HEK293 (cell line): ENCODE measurements around the gene TIGAR.

Experiments
- CTCF ChIA-PET: fragments of 350-600 bp; formaldehyde crosslinking; extraction: SDS; loops from one replicate; lab custom pipeline; 2021; ENCODE audit warnings: antibody characterized with exemption; lab: Yijun Ruan, JAX
- POLR2A ChIA-PET: fragments of 300-600 bp; formaldehyde crosslinking; extraction: SDS; loops from one replicate; lab custom pipeline; 2020; ENCODE audit warnings: antibody characterized with exemption, inconsistent platforms; lab: Yijun Ruan, JAX
- H3K27ac ChIP-seq: fragments of 200-500 bp; sonication (Bioruptor generic); 2 replicates; pipeline ENCODE4 v1.5.1; 2014; ENCODE audit warnings: low read depth, low read length, control low read depth, inconsistent platforms; ENCODE audit errors: extremely low read depth
- H3K36me3 ChIP-seq, 2 experiments: fragments of 200-500 bp in 1 of 2; sonication (Bioruptor generic) in 1 of 2; 1 replicate in 1 of 2; 2 replicates in 1 of 2; pipeline ENCODE4 v1.5.1; 2014 to 2017; ENCODE audit warnings: inconsistent platforms in 2 of 2, low read length in 2 of 2; ENCODE audit not compliant: control insufficient read depth in 2 of 2, insufficient read depth in 1 of 2
- H3K4me1 ChIP-seq: fragments of 200-500 bp; sonication (Bioruptor generic); 2 replicates; pipeline ENCODE4 v1.5.1; 2014; ENCODE audit warnings: mild to moderate bottlenecking, low read length, inconsistent platforms; ENCODE audit not compliant: control insufficient read depth, insufficient read depth
- H3K4me3 ChIP-seq: 2 replicates; pipeline ENCODE4 v1.5.1; 2011; ENCODE audit warnings: low read depth, mild to moderate bottlenecking, control low read depth, low read length, moderate library complexity
- H3K9me3 ChIP-seq: fragments of 200-500 bp; sonication (Bioruptor generic); 2 replicates; pipeline ENCODE4 v1.5.1; 2014; ENCODE audit warnings: low read depth, low read length, inconsistent platforms; ENCODE audit not compliant: control insufficient read depth, insufficient read depth
- EGR2 ChIP-seq: fragments of 450-650 bp; formaldehyde crosslinking; IDR thresholded peaks from 2 replicates; pipeline ENCODE4 v1.5.1; 2016; ENCODE audit warnings: low read depth, missing biosample characterization, missing genetic modification characterization
- ELK4 ChIP-seq: IDR thresholded peaks from 2 replicates; pipeline ENCODE4 v1.6.1; 2011; ENCODE audit warnings: mild to moderate bottlenecking, low read depth, low read length, borderline replicate concordance
- KLF10 ChIP-seq: fragments of 450-650 bp; IDR thresholded peaks from 2 replicates; pipeline ENCODE4 v1.5.1; 2018; ENCODE audit warnings: missing biosample characterization, mild to moderate bottlenecking, missing genetic modification characterization
- KLF17 ChIP-seq: fragments of 450-650 bp; formaldehyde crosslinking; IDR thresholded peaks from 2 replicates; pipeline ENCODE4 v1.5.1; 2016; ENCODE audit warnings: missing biosample characterization, missing genetic modification characterization
- PRDM10 ChIP-seq: fragments of 450-650 bp; formaldehyde crosslinking; IDR thresholded peaks from 2 replicates; pipeline ENCODE4 v1.5.1; 2016; ENCODE audit warnings: missing biosample characterization, missing genetic modification characterization
- SALL2 ChIP-seq: fragments of 450-650 bp; formaldehyde crosslinking; IDR thresholded peaks from 2 replicates; pipeline ENCODE4 v1.5.0; 2017; ENCODE audit warnings: missing biosample characterization, mild to moderate bottlenecking, missing genetic modification characterization, borderline replicate concordance
- ZFP69B ChIP-seq: fragments of 450-650 bp; formaldehyde crosslinking; IDR thresholded peaks from 2 replicates; pipeline ENCODE4 v1.5.1; 2016; ENCODE audit warnings: missing biosample characterization, missing genetic modification characterization
- ZNF18 ChIP-seq: fragments of 450-650 bp; formaldehyde crosslinking; IDR thresholded peaks from 2 replicates; pipeline ENCODE4 v1.5.1; 2016; ENCODE audit warnings: missing biosample characterization, missing genetic modification characterization
- ZNF211 ChIP-seq: fragments of 450-650 bp; formaldehyde crosslinking; IDR thresholded peaks from 2 replicates; pipeline ENCODE4 v1.5.1; 2016; ENCODE audit warnings: low read depth, missing biosample characterization, missing genetic modification characterization
- ZNF26 ChIP-seq: fragments of 450-650 bp; formaldehyde crosslinking; IDR thresholded peaks from 2 replicates; pipeline ENCODE4 v1.5.1; 2016; ENCODE audit warnings: missing biosample characterization, missing genetic modification characterization
- ZNF280C ChIP-seq: fragments of 450-650 bp; formaldehyde crosslinking; IDR thresholded peaks from 2 replicates; pipeline ENCODE4 v1.5.1; 2016; ENCODE audit warnings: missing biosample characterization, missing genetic modification characterization
- ZNF366 ChIP-seq: fragments of 450-650 bp; formaldehyde crosslinking; conservative IDR thresholded peaks from 2 replicates; pipeline ENCODE4 v1.5.1; 2016; ENCODE audit warnings: missing biosample characterization, missing genetic modification characterization
- ZNF600 ChIP-seq: fragments of 450-650 bp; formaldehyde crosslinking; IDR thresholded peaks from 2 replicates; pipeline ENCODE4 v1.5.1; 2016; ENCODE audit warnings: missing biosample characterization, missing genetic modification characterization
- ZNF664 ChIP-seq: fragments of 450-650 bp; formaldehyde crosslinking; IDR thresholded peaks from 2 replicates; pipeline ENCODE4 v1.5.1; 2016; ENCODE audit warnings: missing biosample characterization, missing genetic modification characterization
- ZNF701 ChIP-seq: fragments of 450-650 bp; formaldehyde crosslinking; IDR thresholded peaks from 2 replicates; pipeline ENCODE4 v1.5.1; 2016; ENCODE audit warnings: missing biosample characterization, missing genetic modification characterization
- ZNF843 ChIP-seq: fragments of 450-650 bp; formaldehyde crosslinking; IDR thresholded peaks from 2 replicates; pipeline ENCODE4 v1.5.1; 2016; ENCODE audit warnings: missing biosample characterization, missing genetic modification characterization
- ZSCAN30 ChIP-seq: fragments of 450-650 bp; IDR thresholded peaks from 2 replicates; pipeline ENCODE4 v1.5.1; 2018; ENCODE audit warnings: missing biosample characterization, mild to moderate bottlenecking, missing genetic modification characterization, moderate library complexity

Gene TIGAR

GRCh38 chr12:4393211-4393610 is 72.2 kb downstream of the TIGAR start (continued):
- no peak for TF ChIP-seq ZNF280C
- no peak for TF ChIP-seq SALL2 (tag by site-specific recombination)
- TF ChIP-seq ZNF701 (tag by site-specific recombination), result no peak
- no peak for TF ChIP-seq ZFP69B
- no peak for TF ChIP-seq ZNF26 (tag by site-specific recombination)
- no peak for TF ChIP-seq ZNF211
- TF ChIP-seq ZNF600, result no peak
- TF ChIP-seq ZSCAN30 (tag by site-specific recombination), result no peak
- no peak for TF ChIP-seq ZNF843
- no peak for TF ChIP-seq PRDM10 (tag by site-specific recombination)
- TF ChIP-seq ZNF18 (tag by site-specific recombination), result no peak

GRCh38 chr12:4395818-4396217 is 74.8 kb downstream of the TIGAR start:
- ChIA-PET POLR2A (no interaction called here), CTCF (no interaction called here)
- no peaks in the 10 kb centered on the region for H3K36me3 ChIP-seq
- H3K4me3 ChIP-seq, result no peak overlapping the region
- no peaks in the 10 kb centered on the region for H3K9me3 ChIP-seq
- H3K4me1 ChIP-seq, result no peaks in the 10 kb centered on the region
- TF ChIP-seq ZNF366 (tag by site-specific recombination), result no peak
- no peak for TF ChIP-seq ZNF843
- no peak for TF ChIP-seq ELK4
- TF ChIP-seq KLF10, result no peak
- TF ChIP-seq ZNF664 (tag by site-specific recombination), result no peak
- TF ChIP-seq EGR2 (tag by site-specific recombination), result no peak
- no peak for TF ChIP-seq KLF17 (tag by site-specific recombination)
- H3K27ac ChIP-seq, result no peak overlapping the region
